SJCRH30 (cell line): ENCODE data around the gene DPPA2. TPM values are rescaled to one million over a fixed set of nuclear protein-coding genes. Genes with fewer than 3 reads are reported as not detected.

ENCODE experiments used
- DNase-seq, 2 experiments: peaks; one replicate each; pipeline ENCODE4 v3.0.0-alpha.2; 2015 to 2020
- H3K27ac ChIP-seq: fragments of 250-450 bp; sonication (Bioruptor Pico); 2 replicates; pipeline ENCODE4 v1.5.1; 2020; ENCODE audit warnings: mild to moderate bottlenecking, moderate library complexity
- H3K27me3 ChIP-seq: fragments of 250-450 bp; sonication (Bioruptor Pico); 2 replicates; pipeline ENCODE4 v1.5.1; 2020; ENCODE audit warnings: mild to moderate bottlenecking, moderate library complexity
- H3K36me3 ChIP-seq: fragments of 250-450 bp; sonication (Bioruptor Pico); 2 replicates; pipeline ENCODE4 v1.5.1; 2020; ENCODE audit warnings: mild to moderate bottlenecking, moderate library complexity
- H3K4me1 ChIP-seq: fragments of 250-450 bp; sonication (Bioruptor Pico); 2 replicates; pipeline ENCODE4 v1.5.1; 2020; ENCODE audit warnings: mild to moderate bottlenecking, moderate library complexity
- H3K4me3 ChIP-seq: fragments of 250-450 bp; sonication (Bioruptor Pico); 2 replicates; pipeline ENCODE4 v1.5.1; 2020; ENCODE audit warnings: mild to moderate bottlenecking, moderate library complexity
- H3K9me3 ChIP-seq: fragments of 250-450 bp; sonication (Bioruptor Pico); replicated peaks from 2 replicates; pipeline ENCODE4 v1.5.1; 2020; ENCODE audit warnings: mild to moderate bottlenecking, moderate library complexity
- total RNA-seq: library from RNA; depleted of rRNA; stranded (reverse); fragments of >200 nt; shearing (Covaris generic); gene quantifications from 2 replicates; pipeline ENCODE4 v1.2.3, GENCODE V29; 2014; rRNA removed

Gene DPPA2
- total RNA-seq, 1 experiment from 2014 or later, result not detected

GRCh38 chr3:109268181-109268580, 48.1 kb downstream of the DPPA2 start:
- H3K9me3 ChIP-seq, result no peaks in the 10 kb centered on the region
- DNase-seq, result no peak
- no peak overlapping the region for H3K27ac ChIP-seq
- H3K4me3 ChIP-seq, result no peak overlapping the region
- H3K27me3 ChIP-seq, result no peaks in the 10 kb centered on the region
- H3K4me1 ChIP-seq, result no peaks in the 10 kb centered on the region
- no peaks in the 10 kb centered on the region for H3K36me3 ChIP-seq

- Histone ChIP-seq H3K4me3 (no peak overlapping the region), H3K9me3 (no peaks in the 10 kb centered on the region), H3K36me3 (no peaks in the 10 kb centered on the region), H3K27ac (no peak overlapping the region), H3K4me1 (no peaks in the 10 kb centered on the region), H3K27me3 (no peaks in the 10 kb centered on the region)
- DNase-seq, result no peak
These were observed 51.0 kb downstream of the DPPA2 start for GRCh38 chr3:109265295-109265694.

- H3K36me3 ChIP-seq, result no peaks in the 10 kb centered on the region
- H3K27me3 ChIP-seq, result no peaks in the 10 kb centered on the region
- H3K9me3 ChIP-seq, result no peaks in the 10 kb centered on the region
- no peak overlapping the region for H3K4me3 ChIP-seq
- DNase-seq, result no peak
- H3K27ac ChIP-seq, result no peak overlapping the region
- no peaks in the 10 kb centered on the region for H3K4me1 ChIP-seq
These were observed 59.0 kb downstream of the DPPA2 start for GRCh38 chr3:109257269-109257668.

- Histone ChIP-seq H3K27me3 (no peaks in the 10 kb centered on the region), H3K4me3 (no peak overlapping the region), H3K27ac (no peak overlapping the region), H3K4me1 (no peaks in the 10 kb centered on the region), H3K36me3 (no peaks in the 10 kb centered on the region), H3K9me3 (no peaks in the 10 kb centered on the region)
- DNase-seq, result no peak
These were observed 61.5 kb downstream of the DPPA2 start for GRCh38 chr3:109254770-109255169.

- H3K36me3 ChIP-seq, result no peaks in the 10 kb centered on the region
These were observed 63.7 kb downstream of the DPPA2 start for GRCh38 chr3:109252641-109253040.

More at GRCh38 chr3:109252641-109253040, 63.7 kb downstream of the DPPA2 start:
- H3K4me3 ChIP-seq, result no peak overlapping the region
- H3K9me3 ChIP-seq, result no peaks in the 10 kb centered on the region
- no peak overlapping the region for H3K27ac ChIP-seq
- DNase-seq, result no peak
- no peaks in the 10 kb centered on the region for H3K27me3 ChIP-seq
- no peaks in the 10 kb centered on the region for H3K4me1 ChIP-seq

Other genes starting within 250 kb of the DPPA2 start
- not detected in 2 replicates for gene MORC1, start 198.4 kb downstream of the DPPA2 start, total RNA-seq
- gene C3orf85, start 179.8 kb downstream of the DPPA2 start, total RNA-seq, result not detected in 2 replicates
- not detected in 2 replicates for gene DPPA4, start 21.0 kb upstream of the DPPA2 start, total RNA-seq